Nephron (organoid): ENCODE data around the gene FGFBP3.
A peak's percentile ranks its signal among the peaks of the same experiment; 100 is the strongest.

Experiments used
- H3K27ac Mint-ChIP-seq, 3 experiments: 2 replicates each; pipeline ENCODE4 v1.8.0; 2020; ENCODE audit warnings: mixed read lengths in 3 of 3, mild to moderate bottlenecking in 2 of 3, moderate library complexity in 1 of 3
- H3K27me3 Mint-ChIP-seq: 2 replicates; pipeline ENCODE4 v1.8.0; 2021; ENCODE audit warnings: low read depth, mild to moderate bottlenecking, moderate library complexity, mixed read lengths
- H3K36me3 Mint-ChIP-seq: 2 replicates; pipeline ENCODE4 v1.8.0; 2020; ENCODE audit warnings: low read depth, mixed read lengths
- H3K4me1 Mint-ChIP-seq: 2 replicates; pipeline ENCODE4 v1.8.0; 2020; ENCODE audit warnings: mixed read lengths
- H3K4me3 Mint-ChIP-seq, 3 experiments: 2 replicates each; pipeline ENCODE4 v1.8.0; 2020; ENCODE audit warnings: mild to moderate bottlenecking in 3 of 3, mixed read lengths in 3 of 3, moderate library complexity in 2 of 3
- H3K9me3 Mint-ChIP-seq: 2 replicates; pipeline ENCODE4 v1.8.0; 2020; ENCODE audit warnings: mixed read lengths
- TF ChIP-seq, protein P1 (sequence below), 3 experiments: fragments of 200-600 bp; sonication (generic); IDR thresholded peaks; one replicate each; pipeline ENCODE4 v1.5.0; 2021; ENCODE audit warnings: antibody characterized with exemption in 3 of 3; ENCODE audit not compliant: unreplicated experiment in 3 of 3

FGFBP3 gene

GRCh38 chr10:91925022-91925320 is 15.7 kb upstream of the FGFBP3 start:
- Mint-ChIP-seq H3K4me3 (peak overlapping the region; percentile 95 to 99 (median 97)), H3K9me3 (peaks cover 2% of the 10 kb centered on the region), H3K36me3 (peaks cover 9% of the 10 kb centered on the region), H3K4me1 (peaks cover 41% of the 10 kb centered on the region), H3K27me3 (no peaks in the 10 kb centered on the region), H3K27ac (peak overlapping the region in 2 of 3 experiments; percentile 97 to 98)
- TF ChIP-seq, protein P1, sequence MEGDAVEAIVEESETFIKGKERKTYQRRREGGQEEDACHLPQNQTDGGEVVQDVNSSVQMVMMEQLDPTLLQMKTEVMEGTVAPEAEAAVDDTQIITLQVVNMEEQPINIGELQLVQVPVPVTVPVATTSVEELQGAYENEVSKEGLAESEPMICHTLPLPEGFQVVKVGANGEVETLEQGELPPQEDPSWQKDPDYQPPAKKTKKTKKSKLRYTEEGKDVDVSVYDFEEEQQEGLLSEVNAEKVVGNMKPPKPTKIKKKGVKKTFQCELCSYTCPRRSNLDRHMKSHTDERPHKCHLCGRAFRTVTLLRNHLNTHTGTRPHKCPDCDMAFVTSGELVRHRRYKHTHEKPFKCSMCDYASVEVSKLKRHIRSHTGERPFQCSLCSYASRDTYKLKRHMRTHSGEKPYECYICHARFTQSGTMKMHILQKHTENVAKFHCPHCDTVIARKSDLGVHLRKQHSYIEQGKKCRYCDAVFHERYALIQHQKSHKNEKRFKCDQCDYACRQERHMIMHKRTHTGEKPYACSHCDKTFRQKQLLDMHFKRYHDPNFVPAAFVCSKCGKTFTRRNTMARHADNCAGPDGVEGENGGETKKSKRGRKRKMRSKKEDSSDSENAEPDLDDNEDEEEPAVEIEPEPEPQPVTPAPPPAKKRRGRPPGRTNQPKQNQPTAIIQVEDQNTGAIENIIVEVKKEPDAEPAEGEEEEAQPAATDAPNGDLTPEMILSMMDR (IDR thresholded peaks at IDR 0.05; ENCODE audit: unreplicated experiment in 3 of 3), result no peak

- H3K36me3 Mint-ChIP-seq, result peaks cover 9% of the 10 kb centered on the region
- H3K27me3 Mint-ChIP-seq, result no peaks in the 10 kb centered on the region
- TF ChIP-seq, protein P1 (IDR thresholded peaks at IDR 0.05; ENCODE audit: unreplicated experiment in 3 of 3), result no peak
- H3K27ac Mint-ChIP-seq, result peak overlapping the region; percentile 97 to 98 (median 97)
- peaks cover 41% of the 10 kb centered on the region for H3K4me1 Mint-ChIP-seq
- peak overlapping the region; percentile 95 to 99 (median 97) for H3K4me3 Mint-ChIP-seq
- peaks cover 2% of the 10 kb centered on the region for H3K9me3 Mint-ChIP-seq
Observed at GRCh38 chr10:91924212-91925021, 15.1 kb upstream of the FGFBP3 start.

DNA sequence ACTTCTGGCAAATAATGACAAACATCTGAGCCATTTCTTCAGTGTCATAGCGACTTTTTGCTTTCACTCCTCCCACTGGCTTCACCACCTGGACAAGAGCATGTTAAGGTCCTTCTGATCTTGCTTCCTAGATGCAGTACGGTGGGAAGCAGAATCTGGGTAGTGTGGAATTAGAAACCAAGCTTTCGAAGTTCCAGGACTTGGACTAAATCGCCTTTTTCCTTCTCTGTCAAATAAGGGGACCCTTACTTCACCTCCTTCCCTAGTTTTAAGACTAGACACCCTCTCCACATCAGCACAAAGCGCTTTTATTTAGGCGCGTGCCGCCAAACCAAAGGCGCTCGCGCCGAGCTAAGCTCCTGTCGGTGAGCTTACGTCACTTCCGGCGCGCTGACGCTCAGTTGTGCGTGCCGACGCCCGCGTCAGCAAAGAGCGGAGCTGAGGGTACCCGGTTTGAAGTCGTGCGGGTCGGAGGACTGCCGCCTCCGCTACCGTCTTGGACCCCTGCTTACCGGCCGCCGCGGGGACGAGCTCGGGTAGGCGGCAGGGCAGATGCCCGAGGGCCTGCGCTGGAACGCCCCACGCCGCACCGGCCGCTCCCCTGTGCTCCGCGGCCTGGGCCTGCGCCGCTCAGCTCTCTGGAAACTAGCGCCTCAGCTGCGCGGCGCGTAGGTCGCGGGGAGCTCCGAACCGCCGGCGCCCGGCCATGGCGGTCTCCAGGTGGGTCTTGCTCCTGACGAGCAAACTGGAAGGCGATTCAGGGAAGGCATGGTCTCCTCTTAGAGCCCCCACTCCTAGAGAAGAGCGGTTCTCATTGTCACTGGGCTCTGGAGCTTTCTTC is 14.3 kb upstream of the FGFBP3 start, which contains the start of gene BTAF1:
Gene BTAF1 (plus strand): TSS at position 400 of the 841 bp plus-strand sequence. CDS start 307 bp downstream, at position 707.
- Mint-ChIP-seq H3K4me1 (peaks cover 37% of the 10 kb centered on the region), H3K27ac (peak within 1 kb of the TSS; percentile 97 to 98 (median 98)), H3K36me3 (peaks cover 9% of the 10 kb centered on the region), H3K4me3 (peak within 1 kb of the TSS; percentile 95 to 99 (median 97)), H3K9me3 (peaks cover 5% of the 10 kb centered on the region), H3K27me3 (no peaks in the 10 kb centered on the region)
- TF ChIP-seq, protein P1 (IDR thresholded peaks at IDR 0.05; ENCODE audit: unreplicated experiment in 3 of 3), result no peak

DNA sequence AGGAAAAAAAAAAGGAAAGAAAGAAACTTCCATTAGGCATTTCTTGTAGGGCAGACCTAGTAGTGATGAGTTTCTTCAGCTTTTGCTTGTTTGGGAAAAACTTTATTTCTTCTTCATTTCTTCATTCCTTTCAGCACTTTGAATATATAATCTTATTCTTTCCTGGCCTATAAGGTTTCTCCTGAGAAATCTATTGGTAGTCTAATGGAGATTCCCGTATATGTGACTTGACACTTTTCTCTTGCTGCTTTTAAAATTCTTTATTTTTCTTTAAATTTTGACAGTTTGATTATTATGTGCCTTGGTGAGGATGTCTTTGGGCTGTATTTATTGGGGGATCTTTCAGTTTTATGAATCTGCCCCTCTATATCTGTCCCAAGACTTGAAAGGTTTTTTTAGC is 10.4 kb upstream of the FGFBP3 start:
- Mint-ChIP-seq H3K4me3 (no peak overlapping the region), H3K9me3 (peaks cover 5% of the 10 kb centered on the region), H3K27ac (no peak overlapping the region), H3K27me3 (peaks cover 3% of the 10 kb centered on the region), H3K36me3 (no peaks in the 10 kb centered on the region), H3K4me1 (peaks cover 12% of the 10 kb centered on the region)
- TF ChIP-seq, protein P1 (IDR thresholded peaks at IDR 0.05; ENCODE audit: unreplicated experiment in 3 of 3), result no peak

DNA sequence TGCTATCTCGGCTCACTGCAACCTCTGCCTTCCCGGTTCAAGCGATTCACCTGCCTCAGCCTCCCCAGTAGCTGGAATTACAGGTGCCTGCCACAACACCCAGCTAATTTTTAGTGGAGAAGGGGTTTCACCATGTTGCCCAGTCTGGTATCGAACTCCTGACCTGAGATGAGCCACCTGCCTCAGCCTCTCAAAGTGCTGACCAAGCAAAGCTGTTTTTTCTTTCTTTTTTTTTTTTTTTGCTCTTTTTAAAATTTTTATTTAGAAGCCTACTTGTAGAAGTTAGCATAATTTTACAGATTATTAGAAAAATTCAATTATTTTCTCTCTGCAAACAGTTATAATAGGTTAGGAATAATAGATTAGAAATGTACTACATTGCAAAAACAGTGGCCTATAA is 1.2 kb upstream of the FGFBP3 start:
- peaks cover 1% of the 10 kb centered on the region for H3K27me3 Mint-ChIP-seq
- H3K9me3 Mint-ChIP-seq, result no peaks in the 10 kb centered on the region
- H3K4me3 Mint-ChIP-seq, result peak overlapping the region in 1 of 3 experiments; percentile 32
- TF ChIP-seq, protein P1 (IDR thresholded peaks at IDR 0.05; ENCODE audit: unreplicated experiment in 3 of 3), result no peak
- no peak overlapping the region for H3K27ac Mint-ChIP-seq
- H3K4me1 Mint-ChIP-seq, result peaks cover 14% of the 10 kb centered on the region
- H3K36me3 Mint-ChIP-seq, result peaks cover 11% of the 10 kb centered on the region
